ENCODE measurements around the gene CHML.

CHML gene

DNA sequence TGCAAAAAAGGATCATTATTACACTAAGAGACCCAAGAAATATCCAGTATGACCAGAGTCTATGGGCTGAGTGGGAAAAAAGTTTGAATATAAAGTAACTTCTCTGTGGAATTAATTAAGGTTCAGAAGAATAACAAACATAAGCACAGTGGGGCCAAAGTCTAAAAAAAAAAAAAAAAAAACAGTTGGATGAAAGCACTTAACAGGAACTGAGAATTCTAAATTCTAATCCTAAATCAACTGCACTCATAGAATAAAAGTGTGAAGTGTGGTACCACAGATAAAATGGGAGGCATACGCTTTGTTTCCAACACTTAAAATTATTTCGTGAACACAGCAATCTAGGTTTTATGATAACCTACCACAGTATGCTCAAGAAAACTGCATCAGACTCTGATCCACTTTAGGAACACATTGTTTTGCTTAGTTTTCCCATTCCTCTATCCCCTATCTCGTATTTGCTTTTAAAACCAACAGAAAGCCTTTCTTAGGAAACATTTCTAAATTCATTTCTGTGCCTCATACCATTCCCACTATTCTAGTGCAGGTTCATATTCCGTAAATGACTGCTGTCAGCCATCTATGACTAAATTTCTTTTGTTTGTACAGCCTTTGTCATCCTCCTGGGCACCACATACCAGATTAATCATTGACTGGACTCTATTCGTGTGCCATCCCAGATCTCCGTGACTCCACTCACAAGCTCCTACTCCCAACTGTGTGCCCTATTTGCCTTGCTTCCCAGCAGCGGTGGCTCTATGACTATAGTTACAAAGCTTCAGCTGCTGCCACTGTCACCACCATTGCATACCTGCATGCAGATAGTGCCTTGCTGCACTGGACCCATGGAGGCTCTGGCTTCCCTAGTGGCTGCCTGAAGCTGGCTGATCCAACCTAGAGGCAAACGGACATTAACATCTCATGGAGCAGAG is 24.9 kb downstream of the CHML start:
- H3K9me3 ChIP-seq (ENCODE audit: control insufficient read depth, insufficient read depth, low read depth, low read length) = no peaks in the 10 kb centered on the region
- TF ChIP-seq ZNF19 (tag by site-specific recombination; IDR thresholded peaks at IDR 0.05; ENCODE audit: low read depth) (no peak), ZEB2 (tag by site-specific recombination; IDR thresholded peaks at IDR 0.05) (no peak), IKZF3 (tag by site-specific recombination; IDR thresholded peaks at IDR 0.05) (no peak), ZNF140 (tag by site-specific recombination; IDR thresholded peaks at IDR 0.05) (no peak), GLI4 (tag by site-specific recombination; IDR thresholded peaks at IDR 0.05) (no peak), ZNF600 (tag by site-specific recombination; IDR thresholded peaks at IDR 0.05) (no peak), YY1 (tag by site-specific recombination; IDR thresholded peaks at IDR 0.05) (no peak), ZFP37 (tag by site-specific recombination; IDR thresholded peaks at IDR 0.05) (no peak), TCF7L2 (IDR thresholded peaks at IDR 0.05; ENCODE audit: borderline replicate concordance, low read depth, low read length) (no peak), ZFP3 (tag by site-specific recombination; IDR thresholded peaks at IDR 0.05; ENCODE audit: low read depth) (no peak), MZF1 (tag by site-specific recombination; IDR thresholded peaks at IDR 0.05; ENCODE audit: borderline replicate concordance) (no peak)
- TF ChIP-seq, protein P1, sequence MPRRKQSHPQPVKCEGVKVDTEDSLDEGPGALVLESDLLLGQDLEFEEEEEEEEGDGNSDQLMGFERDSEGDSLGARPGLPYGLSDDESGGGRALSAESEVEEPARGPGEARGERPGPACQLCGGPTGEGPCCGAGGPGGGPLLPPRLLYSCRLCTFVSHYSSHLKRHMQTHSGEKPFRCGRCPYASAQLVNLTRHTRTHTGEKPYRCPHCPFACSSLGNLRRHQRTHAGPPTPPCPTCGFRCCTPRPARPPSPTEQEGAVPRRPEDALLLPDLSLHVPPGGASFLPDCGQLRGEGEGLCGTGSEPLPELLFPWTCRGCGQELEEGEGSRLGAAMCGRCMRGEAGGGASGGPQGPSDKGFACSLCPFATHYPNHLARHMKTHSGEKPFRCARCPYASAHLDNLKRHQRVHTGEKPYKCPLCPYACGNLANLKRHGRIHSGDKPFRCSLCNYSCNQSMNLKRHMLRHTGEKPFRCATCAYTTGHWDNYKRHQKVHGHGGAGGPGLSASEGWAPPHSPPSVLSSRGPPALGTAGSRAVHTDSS (tag by site-specific recombination; IDR thresholded peaks at IDR 0.05) = no peak
- TF ChIP-seq, protein P2, sequence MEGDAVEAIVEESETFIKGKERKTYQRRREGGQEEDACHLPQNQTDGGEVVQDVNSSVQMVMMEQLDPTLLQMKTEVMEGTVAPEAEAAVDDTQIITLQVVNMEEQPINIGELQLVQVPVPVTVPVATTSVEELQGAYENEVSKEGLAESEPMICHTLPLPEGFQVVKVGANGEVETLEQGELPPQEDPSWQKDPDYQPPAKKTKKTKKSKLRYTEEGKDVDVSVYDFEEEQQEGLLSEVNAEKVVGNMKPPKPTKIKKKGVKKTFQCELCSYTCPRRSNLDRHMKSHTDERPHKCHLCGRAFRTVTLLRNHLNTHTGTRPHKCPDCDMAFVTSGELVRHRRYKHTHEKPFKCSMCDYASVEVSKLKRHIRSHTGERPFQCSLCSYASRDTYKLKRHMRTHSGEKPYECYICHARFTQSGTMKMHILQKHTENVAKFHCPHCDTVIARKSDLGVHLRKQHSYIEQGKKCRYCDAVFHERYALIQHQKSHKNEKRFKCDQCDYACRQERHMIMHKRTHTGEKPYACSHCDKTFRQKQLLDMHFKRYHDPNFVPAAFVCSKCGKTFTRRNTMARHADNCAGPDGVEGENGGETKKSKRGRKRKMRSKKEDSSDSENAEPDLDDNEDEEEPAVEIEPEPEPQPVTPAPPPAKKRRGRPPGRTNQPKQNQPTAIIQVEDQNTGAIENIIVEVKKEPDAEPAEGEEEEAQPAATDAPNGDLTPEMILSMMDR (tag by site-specific recombination; IDR thresholded peaks at IDR 0.05) = no peak
- TF ChIP-seq, protein P3, sequence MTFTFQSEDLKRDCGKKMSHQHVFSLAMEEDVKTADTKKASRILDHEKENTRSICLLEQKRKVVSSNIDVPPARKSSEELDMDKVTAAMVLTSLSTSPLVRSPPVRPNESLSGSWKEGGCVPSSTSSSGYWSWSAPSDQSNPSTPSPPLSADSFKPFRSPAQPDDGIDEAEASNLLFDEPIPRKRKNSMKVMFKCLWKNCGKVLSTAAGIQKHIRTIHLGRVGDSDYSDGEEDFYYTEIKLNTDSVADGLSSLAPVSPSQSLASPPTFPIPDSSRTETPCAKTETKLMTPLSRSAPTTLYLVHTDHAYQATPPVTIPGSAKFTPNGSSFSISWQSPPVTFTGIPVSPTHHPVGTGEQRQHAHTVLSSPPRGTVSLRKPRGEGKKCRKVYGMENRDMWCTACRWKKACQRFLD (tag by site-specific recombination; IDR thresholded peaks at IDR 0.05) = no peak
- TF ChIP-seq, protein P4, sequence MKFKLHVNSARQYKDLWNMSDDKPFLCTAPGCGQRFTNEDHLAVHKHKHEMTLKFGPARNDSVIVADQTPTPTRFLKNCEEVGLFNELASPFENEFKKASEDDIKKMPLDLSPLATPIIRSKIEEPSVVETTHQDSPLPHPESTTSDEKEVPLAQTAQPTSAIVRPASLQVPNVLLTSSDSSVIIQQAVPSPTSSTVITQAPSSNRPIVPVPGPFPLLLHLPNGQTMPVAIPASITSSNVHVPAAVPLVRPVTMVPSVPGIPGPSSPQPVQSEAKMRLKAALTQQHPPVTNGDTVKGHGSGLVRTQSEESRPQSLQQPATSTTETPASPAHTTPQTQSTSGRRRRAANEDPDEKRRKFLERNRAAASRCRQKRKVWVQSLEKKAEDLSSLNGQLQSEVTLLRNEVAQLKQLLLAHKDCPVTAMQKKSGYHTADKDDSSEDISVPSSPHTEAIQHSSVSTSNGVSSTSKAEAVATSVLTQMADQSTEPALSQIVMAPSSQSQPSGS (tag by site-specific recombination; IDR thresholded peaks at IDR 0.05; ENCODE audit: low read depth) = no peak
- TF ChIP-seq, protein P5, sequence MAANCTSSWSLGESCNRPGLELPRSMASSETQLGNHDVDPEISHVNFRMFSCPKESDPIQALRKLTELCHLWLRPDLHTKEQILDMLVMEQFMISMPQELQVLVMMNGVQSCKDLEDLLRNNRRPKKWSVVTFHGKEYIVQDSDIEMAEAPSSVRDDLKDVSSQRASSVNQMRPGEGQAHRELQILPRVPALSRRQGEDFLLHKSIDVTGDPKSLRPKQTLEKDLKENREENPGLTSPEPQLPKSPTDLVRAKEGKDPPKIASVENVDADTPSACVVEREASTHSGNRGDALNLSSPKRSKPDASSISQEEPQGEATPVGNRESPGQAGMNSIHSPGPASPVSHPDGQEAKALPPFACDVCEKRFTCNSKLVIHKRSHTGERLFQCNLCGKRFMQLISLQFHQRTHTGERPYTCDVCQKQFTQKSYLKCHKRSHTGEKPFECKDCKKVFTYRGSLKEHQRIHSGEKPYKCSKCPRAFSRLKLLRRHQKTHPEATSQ (tag by site-specific recombination; IDR thresholded peaks at IDR 0.05) = no peak
- no peak overlapping the region for H3K4me3 ChIP-seq (ENCODE audit: low read depth, low read length)
- CTCF ChIA-PET = interaction anchor here (0.7 to 2.4 kb wide), 3 partner anchors 12 to 220 kb away, joined by 3 to 14 read pairs (median 7); no protein-coding TSS in a partner anchor
- no peaks in the 10 kb centered on the region for H3K4me1 ChIP-seq (ENCODE audit: control insufficient read depth, insufficient read depth, low read length)
- POLR2A ChIA-PET = interaction anchor here (1.2 kb wide), 1 partner anchor 25 kb away, joined by 4 read pairs; the partner anchor contains the start of genes CHML and OPN3
- no peaks in the 10 kb centered on the region for H3K36me3 ChIP-seq (ENCODE audit: control insufficient read depth in 2 of 2, insufficient read depth in 1 of 2, low read length in 2 of 2)
- no peak overlapping the region for H3K27ac ChIP-seq (ENCODE audit: extremely low read depth, low read depth, low read length)

DNA sequence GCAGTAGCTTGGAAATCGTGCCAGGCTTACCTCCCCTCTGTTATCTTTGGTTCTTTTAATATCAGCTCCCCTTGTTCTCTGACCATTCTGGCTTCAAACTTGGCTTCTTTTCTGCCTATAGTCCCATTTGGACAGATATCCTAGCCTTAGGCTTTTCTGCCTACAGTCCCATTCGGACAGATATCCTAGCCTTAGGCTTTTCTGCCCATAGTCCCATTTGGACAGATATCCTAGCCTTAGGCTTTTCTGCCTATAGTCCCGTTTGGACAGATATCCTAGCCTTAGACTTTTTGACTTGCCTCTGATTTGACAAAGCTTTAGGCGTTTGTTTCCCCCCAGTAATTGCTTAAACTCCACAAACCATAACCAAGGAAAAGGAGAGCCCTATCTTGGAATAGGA is 25.6 kb downstream of the CHML start:
- Histone ChIP-seq H3K36me3 (ENCODE audit: control insufficient read depth in 2 of 2, insufficient read depth in 1 of 2, low read length in 2 of 2) (no peaks in the 10 kb centered on the region), H3K27ac (ENCODE audit: extremely low read depth, low read depth, low read length) (no peak overlapping the region), H3K4me1 (ENCODE audit: control insufficient read depth, insufficient read depth, low read length) (no peaks in the 10 kb centered on the region), H3K9me3 (ENCODE audit: control insufficient read depth, insufficient read depth, low read depth, low read length) (no peaks in the 10 kb centered on the region), H3K4me3 (ENCODE audit: low read depth, low read length) (no peak overlapping the region)
- POLR2A ChIA-PET = no interaction called here
- CTCF ChIA-PET = interaction anchor here (0.7 to 2.4 kb wide), 3 partner anchors 12 to 220 kb away, joined by 3 to 14 read pairs (median 7); no protein-coding TSS in a partner anchor
- TF ChIP-seq, protein P3 (tag by site-specific recombination; IDR thresholded peaks at IDR 0.05) = no peak
- TF ChIP-seq KLF8 (tag by site-specific recombination; IDR thresholded peaks at IDR 0.05) = no peak
- TF ChIP-seq ZNF366 (tag by site-specific recombination; conservative IDR thresholded peaks at IDR 0.05) = no peak
- TF ChIP-seq, protein P6, sequence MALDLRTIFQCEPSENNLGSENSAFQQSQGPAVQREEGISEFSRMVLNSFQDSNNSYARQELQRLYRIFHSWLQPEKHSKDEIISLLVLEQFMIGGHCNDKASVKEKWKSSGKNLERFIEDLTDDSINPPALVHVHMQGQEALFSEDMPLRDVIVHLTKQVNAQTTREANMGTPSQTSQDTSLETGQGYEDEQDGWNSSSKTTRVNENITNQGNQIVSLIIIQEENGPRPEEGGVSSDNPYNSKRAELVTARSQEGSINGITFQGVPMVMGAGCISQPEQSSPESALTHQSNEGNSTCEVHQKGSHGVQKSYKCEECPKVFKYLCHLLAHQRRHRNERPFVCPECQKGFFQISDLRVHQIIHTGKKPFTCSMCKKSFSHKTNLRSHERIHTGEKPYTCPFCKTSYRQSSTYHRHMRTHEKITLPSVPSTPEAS (tag by site-specific recombination; IDR thresholded peaks at IDR 0.05) = no peak

All from HEK293 (cell line).